ENCODE results near the gene PDZD2. TPM values are rescaled to one million over a fixed set of nuclear protein-coding genes. Genes with fewer than 3 reads are reported as not detected.

Gene PDZD2
- total and polyA plus RNA-seq, 2 experiments from 2014 or later = 8.3 to 16.9 TPM

GRCh38 chr5:31664566-31664965, 25.6 kb downstream of the PDZD2 start:
- Mint-ChIP-seq H3K36me3 (ENCODE audit: low read depth) (peaks cover 3% of the 10 kb centered on the region; the same call in 2 of the 3 replicates), H3K4me3 (no peak overlapping the region), H3K4me1 (peaks cover 2% of the 10 kb centered on the region; the same call in 2 of the 3 replicates), H3K9me3 (no peaks in the 10 kb centered on the region), H3K27me3 (ENCODE audit: insufficient read depth, low read depth, poor library complexity) (peaks cover 2% of the 10 kb centered on the region), H3K27ac (no peak overlapping the region)
- H3F3A ChIP-seq (replicated peaks; ENCODE audit: low read depth) = no peaks in the 10 kb centered on the region
- H3K79me2 ChIP-seq (replicated peaks; ENCODE audit: insufficient read depth) = no peaks in the 10 kb centered on the region
- H3K27me3 ChIP-seq (ENCODE audit: insufficient read depth) = no peaks in the 10 kb centered on the region
- H3K4me3 ChIP-seq = no peak overlapping the region
- no peak overlapping the region for H3K4me2 ChIP-seq
- DNase-seq (ENCODE audit: low spot score) (peak; percentile 86), ATAC-seq (peak; percentile 95)
- H2AFZ ChIP-seq = no peak overlapping the region
- peaks cover 4% of the 10 kb centered on the region for H3K4me1 ChIP-seq (ENCODE audit: insufficient read depth)
- H3K9me2 ChIP-seq (ENCODE audit: insufficient read depth) = no peaks in the 10 kb centered on the region; the same call in 1 of the 2 replicates
- H3K36me3 ChIP-seq (ENCODE audit: insufficient read depth) = no peaks in the 10 kb centered on the region
- H3K27ac ChIP-seq (ENCODE audit: low read depth) = no peak overlapping the region
- no peak for TF ChIP-seq EZH2 (IDR thresholded peaks at IDR 0.05; ENCODE audit: low read depth, unreplicated experiment)
- peak; percentile 83 to 99 for TF ChIP-seq CTCF (conservative IDR thresholded peaks at IDR 0.05; ENCODE audit: low read depth in 2 of 2)
- TF ChIP-seq CREB1 (CRISPR knock-in tag; IDR thresholded peaks at IDR 0.05; ENCODE audit: low read depth) = 0 out of 2 replicates have a peak, but pooled peaks have one; percentile 39
- TF ChIP-seq POLR2AphosphoS5 (IDR thresholded peaks at IDR 0.05; ENCODE audit: low read depth) = no peak
- TF ChIP-seq, protein P1, sequence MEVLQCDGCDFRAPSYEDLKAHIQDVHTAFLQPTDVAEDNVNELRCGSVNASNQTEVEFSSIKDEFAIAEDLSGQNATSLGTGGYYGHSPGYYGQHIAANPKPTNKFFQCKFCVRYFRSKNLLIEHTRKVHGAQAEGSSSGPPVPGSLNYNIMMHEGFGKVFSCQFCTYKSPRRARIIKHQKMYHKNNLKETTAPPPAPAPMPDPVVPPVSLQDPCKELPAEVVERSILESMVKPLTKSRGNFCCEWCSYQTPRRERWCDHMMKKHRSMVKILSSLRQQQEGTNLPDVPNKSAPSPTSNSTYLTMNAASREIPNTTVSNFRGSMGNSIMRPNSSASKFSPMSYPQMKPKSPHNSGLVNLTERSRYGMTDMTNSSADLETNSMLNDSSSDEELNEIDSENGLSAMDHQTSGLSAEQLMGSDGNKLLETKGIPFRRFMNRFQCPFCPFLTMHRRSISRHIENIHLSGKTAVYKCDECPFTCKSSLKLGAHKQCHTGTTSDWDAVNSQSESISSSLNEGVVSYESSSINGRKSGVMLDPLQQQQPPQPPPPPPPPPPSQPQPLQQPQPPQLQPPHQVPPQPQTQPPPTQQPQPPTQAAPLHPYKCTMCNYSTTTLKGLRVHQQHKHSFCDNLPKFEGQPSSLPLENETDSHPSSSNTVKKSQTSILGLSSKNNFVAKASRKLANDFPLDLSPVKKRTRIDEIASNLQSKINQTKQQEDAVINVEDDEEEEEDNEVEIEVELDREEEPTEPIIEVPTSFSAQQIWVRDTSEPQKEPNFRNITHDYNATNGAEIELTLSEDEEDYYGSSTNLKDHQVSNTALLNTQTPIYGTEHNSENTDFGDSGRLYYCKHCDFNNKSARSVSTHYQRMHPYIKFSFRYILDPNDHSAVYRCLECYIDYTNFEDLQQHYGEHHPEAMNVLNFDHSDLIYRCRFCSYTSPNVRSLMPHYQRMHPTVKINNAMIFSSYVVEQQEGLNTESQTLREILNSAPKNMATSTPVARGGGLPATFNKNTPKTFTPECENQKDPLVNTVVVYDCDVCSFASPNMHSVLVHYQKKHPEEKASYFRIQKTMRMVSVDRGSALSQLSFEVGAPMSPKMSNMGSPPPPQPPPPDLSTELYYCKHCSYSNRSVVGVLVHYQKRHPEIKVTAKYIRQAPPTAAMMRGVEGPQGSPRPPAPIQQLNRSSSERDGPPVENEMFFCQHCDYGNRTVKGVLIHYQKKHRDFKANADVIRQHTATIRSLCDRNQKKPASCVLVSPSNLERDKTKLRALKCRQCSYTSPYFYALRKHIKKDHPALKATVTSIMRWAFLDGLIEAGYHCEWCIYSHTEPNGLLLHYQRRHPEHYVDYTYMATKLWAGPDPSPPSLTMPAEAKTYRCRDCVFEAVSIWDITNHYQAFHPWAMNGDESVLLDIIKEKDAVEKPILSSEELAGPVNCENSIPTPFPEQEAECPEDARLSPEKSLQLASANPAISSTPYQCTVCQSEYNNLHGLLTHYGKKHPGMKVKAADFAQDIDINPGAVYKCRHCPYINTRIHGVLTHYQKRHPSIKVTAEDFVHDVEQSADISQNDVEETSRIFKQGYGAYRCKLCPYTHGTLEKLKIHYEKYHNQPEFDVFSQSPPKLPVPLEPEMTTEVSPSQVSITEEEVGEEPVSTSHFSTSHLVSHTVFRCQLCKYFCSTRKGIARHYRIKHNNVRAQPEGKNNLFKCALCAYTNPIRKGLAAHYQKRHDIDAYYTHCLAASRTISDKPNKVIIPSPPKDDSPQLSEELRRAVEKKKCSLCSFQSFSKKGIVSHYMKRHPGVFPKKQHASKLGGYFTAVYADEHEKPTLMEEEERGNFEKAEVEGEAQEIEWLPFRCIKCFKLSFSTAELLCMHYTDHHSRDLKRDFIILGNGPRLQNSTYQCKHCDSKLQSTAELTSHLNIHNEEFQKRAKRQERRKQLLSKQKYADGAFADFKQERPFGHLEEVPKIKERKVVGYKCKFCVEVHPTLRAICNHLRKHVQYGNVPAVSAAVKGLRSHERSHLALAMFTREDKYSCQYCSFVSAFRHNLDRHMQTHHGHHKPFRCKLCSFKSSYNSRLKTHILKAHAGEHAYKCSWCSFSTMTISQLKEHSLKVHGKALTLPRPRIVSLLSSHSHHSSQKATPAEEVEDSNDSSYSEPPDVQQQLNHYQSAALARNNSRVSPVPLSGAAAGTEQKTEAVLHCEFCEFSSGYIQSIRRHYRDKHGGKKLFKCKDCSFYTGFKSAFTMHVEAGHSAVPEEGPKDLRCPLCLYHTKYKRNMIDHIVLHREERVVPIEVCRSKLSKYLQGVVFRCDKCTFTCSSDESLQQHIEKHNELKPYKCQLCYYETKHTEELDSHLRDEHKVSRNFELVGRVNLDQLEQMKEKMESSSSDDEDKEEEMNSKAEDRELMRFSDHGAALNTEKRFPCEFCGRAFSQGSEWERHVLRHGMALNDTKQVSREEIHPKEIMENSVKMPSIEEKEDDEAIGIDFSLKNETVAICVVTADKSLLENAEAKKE (CRISPR knock-in tag; IDR thresholded peaks at IDR 0.05) = peak; percentile 97
- H4K20me1 ChIP-seq (replicated peaks; ENCODE audit: insufficient read depth) = no peaks in the 10 kb centered on the region

Data from GM23338 (cell line).